K562 (cell line): Measurements from ENCODE around the gene DENND2A. TPM values are rescaled to one million over a fixed set of nuclear protein-coding genes. Genes with fewer than 3 reads are reported as not detected.
A peak's percentile ranks its signal among the peaks of the same experiment; 100 is the strongest.

Experiments used
- JUND ChIP-seq, 2 experiments: IDR thresholded peaks; 2 replicates in 1 of 2; 3 replicates in 1 of 2; pipeline ENCODE4 v1.6.1; 2011; ENCODE audit warnings: borderline replicate concordance in 2 of 2, low read depth in 2 of 2, low read length in 2 of 2, improper control_type of control experiment in 1 of 2, missing biosample characterization in 1 of 2, missing genetic modification characterization in 1 of 2, missing genetic modification reagents in 1 of 2
- KDM5B ChIP-seq: fragments of 200-600 bp; sonication (generic); IDR thresholded peaks from 2 replicates; pipeline ENCODE4 v1.6.1; 2012; ENCODE audit warnings: low read depth, mild to moderate bottlenecking, moderate library complexity, low read length, control low read depth, inconsistent platforms; ENCODE audit not compliant: insufficient replicate concordance
- PHF8 ChIP-seq: fragments of 200-600 bp; sonication (generic); IDR thresholded peaks from 2 replicates; pipeline ENCODE4 v1.6.1; 2012; ENCODE audit warnings: mixed run types, mild to moderate bottlenecking, inconsistent platforms, low read length, moderate library complexity, borderline replicate concordance
- POLR2G ChIP-seq: fragments of 200-400 bp; formaldehyde crosslinking; IDR thresholded peaks from 2 replicates; pipeline ENCODE4 v1.6.1; 2017; ENCODE audit warnings: low read depth, mild to moderate bottlenecking, antibody characterized with exemption, low read length, moderate library complexity
- ZC3H11A ChIP-seq: IDR thresholded peaks from 2 replicates; pipeline ENCODE4 v1.6.1; 2012; ENCODE audit warnings: low read depth, low read length, improper control_type of control experiment
- ZNF263 ChIP-seq: sonication (generic); formaldehyde crosslinking; IDR thresholded peaks from 2 replicates; pipeline ENCODE4 v1.8.0; 2022; ENCODE audit warnings: mild to moderate bottlenecking, missing genetic modification reagents, borderline replicate concordance
- ZNF408 ChIP-seq: fragments of 250-450 bp; sonication (Bioruptor Pico); IDR thresholded peaks from 2 replicates; pipeline ENCODE4 v1.4.0; 2020; ENCODE audit warnings: low read depth, mild to moderate bottlenecking, moderate library complexity
- polyA plus RNA-seq, 8 experiments: library from polyadenylated mRNA; depleted of rRNA in 4 of 8; stranded (reverse) in 5 of 8; unstranded in 3 of 8; fragments of >200 nt; fragmentation: Nextera tagmentation in 2 of 8; fragmentation: Illumina TruSeq in 1 of 8; extraction: Ambion mirVana in 2 of 8; extraction: Trizol in 1 of 8; gene quantifications; 2 replicates each; pipeline versions ENCODE4 v1.2.1 to v1.2.3, GENCODE V29; 2011 to 2014; ENCODE audit warnings: inconsistent platforms in 1 of 8, missing spikeins in 1 of 8
- total RNA-seq, 7 experiments: library from RNA; depleted of rRNA in 6 of 7; stranded (reverse); fragments of >200 nt in 6 of 7; fragmentation: Illumina TruSeq in 2 of 7; extraction: Trizol in 2 of 7; gene quantifications; 2 replicates each; pipeline versions ENCODE4 v1.2.1 to v1.2.3, GENCODE V29; 2011 to 2021; ENCODE audit warnings: low replicate concordance in 1 of 7
- TF ChIP-seq, protein P1 (sequence below): fragments of 450-650 bp; IDR thresholded peaks from 2 replicates; pipeline ENCODE4 v1.6.1; 2016; ENCODE audit warnings: antibody characterized with exemption
- TF ChIP-seq, protein P2 (sequence below): fragments of 450-650 bp; formaldehyde crosslinking; IDR thresholded peaks from 2 replicates; pipeline ENCODE4 v1.4.0; 2020; ENCODE audit warnings: mild to moderate bottlenecking, moderate library complexity
- TF ChIP-seq, protein P3 (sequence below), 2 experiments: fragments of 450-650 bp; IDR thresholded peaks; 2 replicates each; pipeline ENCODE4 v1.6.1; 2018; ENCODE audit warnings: mild to moderate bottlenecking in 2 of 2, low read depth in 1 of 2; ENCODE audit not compliant: partially characterized antibody in 2 of 2
- TF ChIP-seq, protein P4 (sequence below): fragments of 250-450 bp; sonication (Bioruptor Pico); IDR thresholded peaks from 2 replicates; pipeline ENCODE4 v1.8.0; 2021; ENCODE audit warnings: borderline replicate concordance, mild to moderate bottlenecking, moderate library complexity; ENCODE audit not compliant: poor library complexity, severe bottlenecking
- TF ChIP-seq, protein P5 (sequence below): fragments of 450-650 bp; formaldehyde crosslinking; IDR thresholded peaks from 2 replicates; pipeline ENCODE4 v1.4.0; 2022; ENCODE audit warnings: mild to moderate bottlenecking, moderate library complexity
- TF ChIP-seq, protein P6 (sequence below): sonication (generic); formaldehyde crosslinking; IDR thresholded peaks from 2 replicates; pipeline ENCODE4 v1.8.0; 2022; ENCODE audit warnings: missing genetic modification reagents, mild to moderate bottlenecking, borderline replicate concordance

DENND2A gene
- total and polyA plus RNA-seq, 9 of the 15 experiments (the other 6 are each of a cell fraction or from before 2014, with no cell fraction given): not detected

DNA sequence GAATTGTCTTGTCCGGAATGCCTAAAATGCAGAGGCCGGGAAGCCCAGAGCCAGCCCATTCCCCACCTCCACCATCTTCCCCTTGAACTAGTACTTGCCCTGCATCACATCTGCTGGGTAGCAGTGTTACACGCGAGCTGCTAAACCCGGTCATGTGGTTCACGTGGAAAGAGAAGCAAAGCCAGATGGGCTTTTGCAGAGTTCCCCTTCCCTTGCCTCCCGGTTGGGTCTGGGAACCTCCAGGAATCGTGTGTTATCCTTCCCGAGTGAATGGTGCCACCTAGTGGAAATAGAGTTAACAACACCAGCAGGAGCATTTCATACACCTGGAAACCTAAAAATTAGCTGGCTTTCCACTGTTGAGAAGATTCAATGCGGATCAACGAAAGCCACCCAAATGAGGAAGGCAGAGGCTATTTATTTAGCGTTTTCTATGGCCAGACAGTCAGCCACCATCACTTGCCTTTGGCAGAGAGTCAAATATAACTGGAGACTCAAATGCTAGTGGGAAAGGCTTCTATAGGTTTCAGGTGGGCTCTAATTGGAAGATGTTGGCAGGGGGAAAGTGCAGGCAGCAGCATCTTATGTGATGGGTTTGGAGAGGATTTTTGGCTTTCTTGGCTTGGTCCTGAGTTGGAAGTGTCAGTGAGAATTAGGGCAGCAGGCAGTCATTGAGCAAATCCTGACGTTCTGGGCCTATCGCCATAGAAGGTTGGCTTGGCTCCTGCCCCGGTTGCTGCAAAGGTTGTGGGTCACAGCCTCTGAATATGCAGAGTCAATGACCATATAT, 12.9 kb upstream of the DENND2A start (continued):
- no peak for TF ChIP-seq KDM5B
- TF ChIP-seq, protein P1, sequence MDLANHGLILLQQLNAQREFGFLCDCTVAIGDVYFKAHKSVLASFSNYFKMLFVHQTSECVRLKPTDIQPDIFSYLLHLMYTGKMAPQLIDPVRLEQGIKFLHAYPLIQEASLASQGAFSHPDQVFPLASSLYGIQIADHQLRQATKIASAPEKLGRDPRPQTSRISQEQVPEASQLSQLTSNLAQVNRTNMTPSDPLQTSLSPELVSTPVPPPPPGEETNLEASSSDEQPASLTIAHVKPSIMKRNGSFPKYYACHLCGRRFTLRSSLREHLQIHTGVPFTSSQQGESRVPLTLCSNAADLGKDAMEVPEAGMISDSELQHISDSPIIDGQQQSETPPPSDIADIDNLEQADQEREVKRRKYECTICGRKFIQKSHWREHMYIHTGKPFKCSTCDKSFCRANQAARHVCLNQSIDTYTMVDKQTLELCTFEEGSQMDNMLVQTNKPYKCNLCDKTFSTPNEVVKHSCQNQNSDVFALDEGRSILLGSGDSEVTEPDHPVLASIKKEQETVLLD: no peak
- TF ChIP-seq, protein P2, sequence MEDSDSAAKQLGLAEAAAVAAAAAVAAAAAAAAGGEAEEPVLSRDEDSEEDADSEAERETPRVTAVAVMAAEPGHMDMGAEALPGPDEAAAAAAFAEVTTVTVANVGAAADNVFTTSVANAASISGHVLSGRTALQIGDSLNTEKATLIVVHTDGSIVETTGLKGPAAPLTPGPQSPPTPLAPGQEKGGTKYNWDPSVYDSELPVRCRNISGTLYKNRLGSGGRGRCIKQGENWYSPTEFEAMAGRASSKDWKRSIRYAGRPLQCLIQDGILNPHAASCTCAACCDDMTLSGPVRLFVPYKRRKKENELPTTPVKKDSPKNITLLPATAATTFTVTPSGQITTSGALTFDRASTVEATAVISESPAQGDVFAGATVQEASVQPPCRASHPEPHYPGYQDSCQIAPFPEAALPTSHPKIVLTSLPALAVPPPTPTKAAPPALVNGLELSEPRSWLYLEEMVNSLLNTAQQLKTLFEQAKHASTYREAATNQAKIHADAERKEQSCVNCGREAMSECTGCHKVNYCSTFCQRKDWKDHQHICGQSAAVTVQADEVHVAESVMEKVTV (CRISPR knock-in tag): peak; percentile 94
- TF ChIP-seq, protein P3, sequence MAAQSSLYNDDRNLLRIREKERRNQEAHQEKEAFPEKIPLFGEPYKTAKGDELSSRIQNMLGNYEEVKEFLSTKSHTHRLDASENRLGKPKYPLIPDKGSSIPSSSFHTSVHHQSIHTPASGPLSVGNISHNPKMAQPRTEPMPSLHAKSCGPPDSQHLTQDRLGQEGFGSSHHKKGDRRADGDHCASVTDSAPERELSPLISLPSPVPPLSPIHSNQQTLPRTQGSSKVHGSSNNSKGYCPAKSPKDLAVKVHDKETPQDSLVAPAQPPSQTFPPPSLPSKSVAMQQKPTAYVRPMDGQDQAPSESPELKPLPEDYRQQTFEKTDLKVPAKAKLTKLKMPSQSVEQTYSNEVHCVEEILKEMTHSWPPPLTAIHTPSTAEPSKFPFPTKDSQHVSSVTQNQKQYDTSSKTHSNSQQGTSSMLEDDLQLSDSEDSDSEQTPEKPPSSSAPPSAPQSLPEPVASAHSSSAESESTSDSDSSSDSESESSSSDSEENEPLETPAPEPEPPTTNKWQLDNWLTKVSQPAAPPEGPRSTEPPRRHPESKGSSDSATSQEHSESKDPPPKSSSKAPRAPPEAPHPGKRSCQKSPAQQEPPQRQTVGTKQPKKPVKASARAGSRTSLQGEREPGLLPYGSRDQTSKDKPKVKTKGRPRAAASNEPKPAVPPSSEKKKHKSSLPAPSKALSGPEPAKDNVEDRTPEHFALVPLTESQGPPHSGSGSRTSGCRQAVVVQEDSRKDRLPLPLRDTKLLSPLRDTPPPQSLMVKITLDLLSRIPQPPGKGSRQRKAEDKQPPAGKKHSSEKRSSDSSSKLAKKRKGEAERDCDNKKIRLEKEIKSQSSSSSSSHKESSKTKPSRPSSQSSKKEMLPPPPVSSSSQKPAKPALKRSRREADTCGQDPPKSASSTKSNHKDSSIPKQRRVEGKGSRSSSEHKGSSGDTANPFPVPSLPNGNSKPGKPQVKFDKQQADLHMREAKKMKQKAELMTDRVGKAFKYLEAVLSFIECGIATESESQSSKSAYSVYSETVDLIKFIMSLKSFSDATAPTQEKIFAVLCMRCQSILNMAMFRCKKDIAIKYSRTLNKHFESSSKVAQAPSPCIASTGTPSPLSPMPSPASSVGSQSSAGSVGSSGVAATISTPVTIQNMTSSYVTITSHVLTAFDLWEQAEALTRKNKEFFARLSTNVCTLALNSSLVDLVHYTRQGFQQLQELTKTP (IDR thresholded peaks at IDR 0.05; ENCODE audit: low read depth in 1 of 2, partially characterized antibody in 2 of 2): no peak
- TF ChIP-seq, protein P4, sequence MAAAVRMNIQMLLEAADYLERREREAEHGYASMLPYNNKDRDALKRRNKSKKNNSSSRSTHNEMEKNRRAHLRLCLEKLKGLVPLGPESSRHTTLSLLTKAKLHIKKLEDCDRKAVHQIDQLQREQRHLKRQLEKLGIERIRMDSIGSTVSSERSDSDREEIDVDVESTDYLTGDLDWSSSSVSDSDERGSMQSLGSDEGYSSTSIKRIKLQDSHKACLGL (CRISPR knock-in tag): no peak
- peak; percentile 36; the same call in 1 of the 2 replicates for TF ChIP-seq ZNF263
- TF ChIP-seq, protein P5, sequence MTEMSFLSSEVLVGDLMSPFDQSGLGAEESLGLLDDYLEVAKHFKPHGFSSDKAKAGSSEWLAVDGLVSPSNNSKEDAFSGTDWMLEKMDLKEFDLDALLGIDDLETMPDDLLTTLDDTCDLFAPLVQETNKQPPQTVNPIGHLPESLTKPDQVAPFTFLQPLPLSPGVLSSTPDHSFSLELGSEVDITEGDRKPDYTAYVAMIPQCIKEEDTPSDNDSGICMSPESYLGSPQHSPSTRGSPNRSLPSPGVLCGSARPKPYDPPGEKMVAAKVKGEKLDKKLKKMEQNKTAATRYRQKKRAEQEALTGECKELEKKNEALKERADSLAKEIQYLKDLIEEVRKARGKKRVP (CRISPR knock-in tag): no peak
- TF ChIP-seq ZNF408 (CRISPR knock-in tag): no peak
- TF ChIP-seq, protein P6, sequence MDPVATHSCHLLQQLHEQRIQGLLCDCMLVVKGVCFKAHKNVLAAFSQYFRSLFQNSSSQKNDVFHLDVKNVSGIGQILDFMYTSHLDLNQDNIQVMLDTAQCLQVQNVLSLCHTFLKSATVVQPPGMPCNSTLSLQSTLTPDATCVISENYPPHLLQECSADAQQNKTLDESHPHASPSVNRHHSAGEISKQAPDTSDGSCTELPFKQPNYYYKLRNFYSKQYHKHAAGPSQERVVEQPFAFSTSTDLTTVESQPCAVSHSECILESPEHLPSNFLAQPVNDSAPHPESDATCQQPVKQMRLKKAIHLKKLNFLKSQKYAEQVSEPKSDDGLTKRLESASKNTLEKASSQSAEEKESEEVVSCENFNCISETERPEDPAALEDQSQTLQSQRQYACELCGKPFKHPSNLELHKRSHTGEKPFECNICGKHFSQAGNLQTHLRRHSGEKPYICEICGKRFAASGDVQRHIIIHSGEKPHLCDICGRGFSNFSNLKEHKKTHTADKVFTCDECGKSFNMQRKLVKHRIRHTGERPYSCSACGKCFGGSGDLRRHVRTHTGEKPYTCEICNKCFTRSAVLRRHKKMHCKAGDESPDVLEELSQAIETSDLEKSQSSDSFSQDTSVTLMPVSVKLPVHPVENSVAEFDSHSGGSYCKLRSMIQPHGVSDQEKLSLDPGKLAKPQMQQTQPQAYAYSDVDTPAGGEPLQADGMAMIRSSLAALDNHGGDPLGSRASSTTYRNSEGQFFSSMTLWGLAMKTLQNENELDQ: no peak
- TF ChIP-seq PHF8: no peak
- no peak for TF ChIP-seq ZC3H11A
- TF ChIP-seq POLR2G: no peak
- TF ChIP-seq JUND (IDR thresholded peaks at IDR 0.05; ENCODE audit: borderline replicate concordance, low read depth, low read length): no peak
- TF ChIP-seq JUND (tag; IDR thresholded peaks at IDR 0.05; ENCODE audit: borderline replicate concordance, low read depth, low read length): no peak; the same call in 2 of the 3 replicates
